ENCODE results near the gene PAQR3.

DNA sequence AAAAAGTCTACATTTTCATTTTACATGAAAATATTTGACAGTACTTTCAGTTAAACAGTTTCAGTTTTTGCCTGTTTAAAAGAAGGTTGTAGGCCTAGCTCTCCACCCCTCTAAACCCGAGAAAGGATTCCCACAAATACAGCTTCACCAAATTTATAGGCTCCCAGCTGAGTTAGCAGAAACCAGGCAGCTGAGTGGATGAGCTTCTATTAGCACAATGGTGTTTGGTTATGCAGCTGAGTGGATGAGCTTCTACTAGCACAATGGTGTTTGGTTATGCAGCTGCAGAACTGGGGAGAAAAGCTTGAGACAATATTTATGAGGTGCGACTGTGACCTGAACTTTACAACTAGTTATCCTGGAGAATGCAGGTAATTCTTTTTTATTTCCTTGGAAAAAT is 36.6 kb upstream of the PAQR3 start:
- TF ChIP-seq, protein P1, sequence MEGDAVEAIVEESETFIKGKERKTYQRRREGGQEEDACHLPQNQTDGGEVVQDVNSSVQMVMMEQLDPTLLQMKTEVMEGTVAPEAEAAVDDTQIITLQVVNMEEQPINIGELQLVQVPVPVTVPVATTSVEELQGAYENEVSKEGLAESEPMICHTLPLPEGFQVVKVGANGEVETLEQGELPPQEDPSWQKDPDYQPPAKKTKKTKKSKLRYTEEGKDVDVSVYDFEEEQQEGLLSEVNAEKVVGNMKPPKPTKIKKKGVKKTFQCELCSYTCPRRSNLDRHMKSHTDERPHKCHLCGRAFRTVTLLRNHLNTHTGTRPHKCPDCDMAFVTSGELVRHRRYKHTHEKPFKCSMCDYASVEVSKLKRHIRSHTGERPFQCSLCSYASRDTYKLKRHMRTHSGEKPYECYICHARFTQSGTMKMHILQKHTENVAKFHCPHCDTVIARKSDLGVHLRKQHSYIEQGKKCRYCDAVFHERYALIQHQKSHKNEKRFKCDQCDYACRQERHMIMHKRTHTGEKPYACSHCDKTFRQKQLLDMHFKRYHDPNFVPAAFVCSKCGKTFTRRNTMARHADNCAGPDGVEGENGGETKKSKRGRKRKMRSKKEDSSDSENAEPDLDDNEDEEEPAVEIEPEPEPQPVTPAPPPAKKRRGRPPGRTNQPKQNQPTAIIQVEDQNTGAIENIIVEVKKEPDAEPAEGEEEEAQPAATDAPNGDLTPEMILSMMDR (IDR thresholded peaks at IDR 0.05), result no peak
- no peak for TF ChIP-seq POLR2A (IDR thresholded peaks at IDR 0.05)

All from heart left ventricle (tissue), 13 donors.